Activated CD4-positive, alpha-beta T cell treated with anti-CD3 and anti-CD28 coated beads, Interleukin-2, amount 50 U/mL, for 24 hours (primary cell): ENCODE measurements around the gene CCDC33.

ENCODE experiments used
- DNase-seq, 2 donors: peaks; one replicate each; pipeline ENCODE4 v3.0.0-alpha.2; 2020; ENCODE audit warnings: low read depth in 1 of 2, low spot score in 1 of 2

CCDC33 gene

DNA sequence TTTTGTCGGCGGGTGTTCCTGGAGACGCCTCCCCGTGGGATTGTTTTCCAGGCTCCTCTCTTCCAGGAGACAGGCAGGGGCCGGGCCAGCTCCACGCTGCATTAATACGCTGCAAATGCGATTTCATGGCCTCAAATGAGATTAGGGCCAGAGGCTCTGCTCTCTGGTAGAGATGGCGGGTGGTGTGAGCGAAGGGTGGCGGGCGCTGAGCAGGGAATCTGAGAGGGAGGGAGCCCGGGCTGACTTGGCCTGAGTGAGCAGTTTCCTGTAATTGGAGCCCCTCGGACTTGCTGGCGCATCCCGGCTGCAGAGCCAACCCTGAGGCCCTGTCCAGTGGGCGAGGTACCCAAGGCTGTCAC, 7.4 kb upstream of the CCDC33 start:
- no peak for DNase-seq

DNA sequence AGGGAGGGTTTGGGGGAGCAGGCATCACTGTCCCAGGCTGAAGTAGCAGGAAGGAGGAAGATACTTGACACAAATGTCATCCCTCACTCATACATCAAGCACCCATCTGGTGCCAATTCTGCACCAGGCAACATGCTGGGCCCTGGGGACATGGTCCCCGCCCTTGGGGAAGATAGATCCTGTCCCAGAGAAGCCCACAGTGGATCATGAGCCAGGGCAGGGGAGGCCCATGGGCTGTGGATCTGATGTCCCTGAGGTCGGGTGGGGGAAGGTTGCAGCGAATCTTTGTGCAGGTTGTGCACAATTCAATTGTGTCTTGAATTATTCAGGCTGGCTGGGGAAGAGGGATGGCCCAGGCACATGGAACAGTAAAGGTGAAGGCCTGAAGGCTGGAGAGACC, 6.4 kb upstream of the CCDC33 start:
- DNase-seq, result no peak

DNA sequence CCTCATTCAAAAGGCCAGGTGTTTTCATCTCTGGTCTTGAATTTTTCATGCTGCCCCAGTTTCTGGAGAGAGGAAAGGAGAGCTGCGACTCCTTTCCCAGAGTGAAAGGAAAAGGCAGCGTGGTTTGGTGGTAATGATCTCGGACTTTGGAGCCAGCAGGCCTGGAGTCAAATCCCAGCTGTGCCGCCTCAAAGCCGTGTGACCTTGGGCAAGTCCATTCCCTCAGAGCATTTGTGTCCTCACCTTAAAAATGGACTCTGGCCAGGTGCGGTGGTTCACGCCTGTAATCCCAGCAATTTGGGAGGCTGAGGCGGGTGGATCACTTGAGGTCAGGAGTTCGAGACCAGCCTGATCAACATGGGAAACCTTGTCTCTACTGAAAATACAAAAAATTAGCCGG, 4.7 kb upstream of the CCDC33 start:
- DNase-seq, result no peak

DNA sequence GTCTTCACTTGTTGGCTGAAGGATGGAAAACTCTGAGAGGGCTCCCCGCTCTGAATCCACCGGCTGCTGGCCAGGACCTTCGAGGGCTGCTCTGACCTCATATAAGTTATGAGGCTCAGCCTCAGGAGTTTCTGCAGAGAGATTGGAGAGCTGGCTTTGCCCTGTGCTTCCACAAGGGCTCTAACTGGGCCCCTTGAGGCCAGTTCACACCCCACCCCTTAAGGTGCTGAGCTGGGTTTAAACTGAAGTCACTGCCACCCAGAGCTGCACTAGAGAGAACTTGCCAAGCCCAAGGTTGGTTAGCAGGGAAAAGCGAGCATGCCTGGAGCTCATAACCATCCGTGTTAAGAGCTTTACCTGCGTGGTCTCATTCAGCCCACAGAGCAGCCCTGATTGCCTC, 2.8 kb upstream of the CCDC33 start:
- DNase-seq, result no peak

DNA sequence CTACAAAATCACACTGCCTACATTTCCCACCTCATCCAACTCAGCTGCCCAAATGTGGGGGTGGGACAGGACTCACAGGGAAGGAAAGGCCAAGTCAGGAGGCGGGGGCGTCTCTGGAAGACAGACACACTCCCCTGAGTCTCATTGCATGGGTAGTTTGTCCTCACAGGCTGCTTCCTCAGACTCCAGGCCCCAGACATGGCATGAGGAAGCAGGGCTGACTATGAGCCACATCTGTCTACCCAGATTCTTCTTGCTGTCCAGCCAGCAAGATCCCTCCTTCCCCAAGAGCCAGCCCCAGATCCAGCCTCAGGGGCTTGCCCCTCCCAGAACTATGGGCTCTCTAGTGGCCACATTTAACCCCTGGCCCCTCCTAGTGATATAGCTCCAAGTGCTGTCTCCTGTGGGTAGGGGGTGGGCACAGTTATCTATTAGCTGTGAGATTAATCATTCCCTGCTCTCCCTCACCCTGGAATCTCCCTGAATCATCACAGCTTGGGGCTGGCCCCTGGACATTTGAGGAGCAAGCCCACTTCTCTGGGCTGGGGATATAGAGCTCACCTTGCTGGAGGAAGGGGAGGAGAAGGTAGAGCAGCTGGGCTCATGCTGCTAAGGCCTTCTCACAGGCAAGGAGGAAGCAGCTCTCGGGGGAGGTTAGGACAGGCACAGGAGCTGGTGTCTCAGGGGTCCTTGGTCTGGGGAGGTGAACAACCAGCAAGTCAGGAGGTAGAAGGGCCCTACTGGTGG, 2.1 kb upstream of the CCDC33 start:
- DNase-seq, result no peak

DNA sequence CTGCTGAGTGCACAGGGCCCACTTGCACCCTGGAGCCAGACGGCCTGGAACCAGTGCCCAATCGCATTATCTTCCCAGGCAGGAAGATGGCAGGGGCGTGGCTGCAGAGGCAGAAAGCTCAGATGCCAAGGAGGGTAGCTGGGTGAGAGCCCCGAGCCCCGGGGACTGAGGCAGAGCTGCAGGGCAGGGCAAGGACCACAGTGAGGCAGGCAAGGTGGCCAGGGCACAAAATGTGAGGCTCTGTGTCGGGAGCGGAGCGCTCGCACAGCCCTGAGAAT, 1.6 kb upstream of the CCDC33 start:
- no peak for DNase-seq

DNA sequence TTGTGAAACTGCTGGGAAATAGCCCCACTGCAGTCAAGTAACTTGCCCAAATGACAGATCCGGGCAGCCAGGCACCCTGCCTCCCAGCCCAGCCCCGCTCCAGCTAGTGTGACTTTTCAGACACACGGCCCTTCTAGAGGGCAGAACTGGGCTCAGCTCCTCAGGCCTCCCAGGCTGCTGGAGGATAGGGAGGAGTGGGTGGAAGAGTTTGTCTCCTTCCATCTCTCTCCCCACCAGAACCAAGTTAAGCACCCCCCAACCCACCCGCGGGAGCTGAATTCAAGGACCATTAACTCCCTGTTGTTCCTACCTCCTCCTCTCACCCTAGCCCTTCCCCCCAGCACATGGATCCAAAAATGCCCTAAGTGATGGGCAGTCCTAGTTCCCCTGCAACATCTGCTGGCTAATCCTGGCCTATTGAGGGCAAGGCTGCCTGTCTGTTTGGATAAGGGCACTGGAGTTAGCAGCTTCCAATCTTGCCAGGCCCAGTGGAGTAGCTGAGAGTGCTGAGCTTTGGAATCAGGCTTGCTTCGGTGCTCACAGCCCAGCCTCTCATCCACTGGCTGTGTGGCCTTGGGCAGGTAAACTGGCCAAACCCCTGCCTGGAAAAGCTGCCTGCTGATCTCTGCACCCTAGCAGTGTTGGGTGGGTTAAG, 3.1 kb downstream of the CCDC33 start:
- DNase-seq, result no peak

DNA sequence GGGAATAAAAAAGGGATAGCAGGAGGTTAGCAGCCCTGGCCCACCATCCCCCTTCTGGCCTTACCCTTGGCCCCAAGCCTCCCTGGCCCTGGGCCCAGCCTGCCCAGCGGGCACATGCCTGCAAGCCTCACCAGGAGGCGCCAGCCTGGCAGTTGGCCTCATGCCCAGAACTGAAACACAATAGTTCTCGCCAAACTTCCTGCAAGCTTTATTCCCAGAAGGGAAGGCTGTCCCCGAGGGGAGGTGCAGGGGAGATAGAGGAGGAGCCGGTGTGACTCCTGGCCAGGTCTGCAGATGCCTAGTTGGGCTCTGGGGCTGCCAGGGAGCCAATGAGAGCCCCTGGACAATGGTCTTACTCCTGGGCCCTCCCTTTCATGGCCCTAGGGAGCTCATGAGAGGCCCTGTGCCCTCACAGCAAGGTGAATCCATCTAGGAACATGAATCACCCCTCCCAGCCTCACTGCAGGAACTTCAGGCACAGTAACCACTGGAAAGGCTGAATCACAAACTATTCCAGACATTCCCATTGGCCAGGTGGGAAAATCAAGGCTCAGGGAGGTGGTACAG, 4.0 kb downstream of the CCDC33 start:
- DNase-seq, result no peak

DNA sequence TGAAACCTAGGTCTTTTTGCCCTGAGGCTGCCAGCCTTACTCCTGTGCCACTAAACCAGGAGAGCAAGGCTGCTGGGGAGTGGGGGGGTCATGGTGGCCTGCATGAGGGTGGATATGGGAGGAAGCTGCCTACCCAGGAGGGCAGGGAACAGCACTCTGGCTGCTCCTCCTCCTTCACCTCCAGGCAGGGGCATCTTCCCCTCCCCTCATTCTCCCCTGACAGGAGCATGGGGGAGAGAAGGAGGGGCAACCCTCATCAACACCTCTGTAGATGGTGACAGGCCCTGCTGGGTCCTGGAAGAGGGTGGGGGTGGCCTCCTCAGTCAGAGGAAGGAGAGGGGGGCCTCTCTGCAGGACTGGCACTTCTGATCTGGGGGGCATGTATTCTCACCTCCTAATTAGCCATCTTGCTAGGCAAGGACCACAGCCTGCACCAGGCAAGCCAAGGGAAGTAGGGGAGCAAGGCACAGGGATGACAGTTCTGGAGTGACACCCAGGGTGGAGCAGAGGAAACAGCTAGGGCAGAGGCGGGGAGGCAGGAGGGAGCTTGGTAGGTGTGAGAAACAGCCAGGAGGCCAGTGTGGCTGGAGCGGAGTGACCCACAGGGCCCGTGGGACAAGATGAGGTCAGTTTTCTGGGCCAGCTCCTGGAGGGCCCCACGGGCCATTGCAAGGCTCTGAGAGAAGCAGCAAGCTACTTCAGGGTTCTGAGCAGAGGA, 4.9 kb downstream of the CCDC33 start:
- no peak for DNase-seq

DNA sequence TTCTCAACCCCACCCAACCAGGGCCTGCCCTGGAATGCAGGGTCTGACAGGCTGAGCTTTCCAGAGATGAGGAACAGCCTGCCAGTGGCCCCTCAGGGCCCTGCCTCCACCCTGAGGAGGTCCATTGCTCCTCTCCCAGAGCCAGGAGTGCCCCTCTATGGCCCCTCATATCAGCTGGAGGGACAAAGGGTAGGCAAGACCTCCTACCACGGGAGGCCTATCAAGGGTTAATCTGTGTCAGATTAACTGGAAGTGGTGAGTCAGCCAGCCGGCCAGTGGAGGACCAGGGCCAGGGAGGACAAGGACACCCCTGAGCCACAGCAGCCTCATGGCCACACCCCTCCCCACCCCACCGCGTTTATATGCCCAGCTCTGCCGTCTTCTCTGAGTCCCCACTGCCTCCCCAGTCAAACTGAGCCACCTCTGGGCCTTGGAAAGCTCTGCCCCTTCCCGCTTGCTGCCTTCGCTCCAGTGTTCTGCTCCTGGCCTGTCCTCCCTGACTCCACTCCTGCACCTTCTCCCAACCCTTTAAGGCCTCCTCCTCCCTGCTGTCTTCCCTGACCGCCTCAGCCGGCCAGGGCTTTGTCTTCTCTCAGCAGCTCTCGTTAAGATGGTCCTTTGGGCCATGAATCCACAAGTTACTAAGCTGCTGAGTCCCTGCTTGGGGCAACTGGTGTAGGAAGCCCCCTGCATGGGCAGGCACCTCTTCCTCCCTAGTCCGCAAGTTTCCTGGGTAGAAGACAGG, 6.5 kb downstream of the CCDC33 start:
- no peak for DNase-seq

DNA sequence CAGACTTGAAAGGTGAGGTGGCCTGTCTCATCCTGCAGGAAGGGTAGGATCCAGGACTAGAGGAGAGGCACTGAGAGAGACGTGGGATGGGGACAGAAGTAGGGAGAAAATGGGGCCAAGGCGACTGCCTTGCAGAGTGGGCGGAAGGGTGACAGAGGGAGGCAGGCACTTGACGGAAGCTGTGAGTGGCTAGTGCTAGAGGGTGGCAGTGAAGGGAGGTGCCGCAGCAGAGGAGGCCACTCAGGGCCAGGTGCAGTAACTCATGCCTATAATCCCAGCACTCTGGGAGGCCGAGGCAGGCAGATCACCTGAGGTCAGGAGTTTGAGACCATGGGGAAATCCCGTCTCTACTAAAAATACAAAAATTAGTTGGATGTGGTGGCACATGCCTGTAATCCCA, 7.3 kb downstream of the CCDC33 start:
- DNase-seq, result no peak

DNA sequence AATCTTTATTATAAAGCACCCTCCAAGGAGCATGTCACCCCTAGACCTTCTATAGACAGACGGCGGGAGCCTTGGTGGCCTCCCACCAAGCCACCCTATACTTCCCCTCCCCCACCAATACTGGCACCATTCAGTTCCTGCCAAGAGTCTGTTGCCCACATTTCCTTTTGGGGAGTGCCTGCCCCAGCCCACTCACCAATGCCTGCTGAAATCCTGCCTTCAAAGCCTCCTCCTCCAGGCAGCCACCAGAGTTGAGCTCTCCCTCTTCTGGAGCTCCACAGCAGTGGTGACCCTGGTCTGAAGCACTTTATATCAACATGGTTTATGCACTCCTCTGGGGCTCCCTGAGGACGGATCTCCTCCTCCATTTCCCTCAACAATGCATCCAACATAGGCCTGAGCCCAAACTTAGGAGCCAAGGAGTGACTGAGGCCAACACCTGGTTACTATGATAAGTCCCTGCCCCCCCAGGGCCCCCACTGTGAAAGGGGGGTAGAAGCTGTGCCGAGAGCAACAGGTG, 8.8 kb downstream of the CCDC33 start:
- no peak for DNase-seq

DNA sequence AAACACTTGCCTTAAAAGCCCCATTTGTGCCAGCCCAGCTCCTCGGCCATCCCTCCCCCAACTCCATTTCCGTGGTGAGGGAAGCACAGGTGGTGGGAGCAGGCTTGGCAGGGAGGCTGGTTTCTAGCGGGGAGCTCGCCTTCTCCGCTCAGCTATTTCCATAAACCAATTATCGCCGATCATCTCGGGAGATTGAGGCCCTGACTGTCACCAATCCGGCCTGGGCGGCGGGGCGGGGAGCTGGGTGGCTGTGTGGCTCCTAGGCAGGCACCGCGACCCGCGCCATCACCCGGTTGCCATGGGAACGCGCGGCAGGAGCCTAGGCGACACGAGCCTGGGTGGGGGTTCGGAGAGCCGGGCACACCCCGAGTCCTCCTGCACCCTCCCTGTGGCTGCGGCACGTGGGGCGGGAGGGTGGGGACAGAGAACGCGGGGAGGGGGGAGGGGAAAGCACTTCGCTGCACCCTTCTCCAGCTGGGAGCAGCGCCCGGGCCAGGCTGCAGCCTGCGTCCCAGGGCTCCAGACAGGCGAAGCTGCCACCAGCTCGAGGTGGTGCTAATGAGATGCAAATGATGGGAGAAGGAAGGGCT, 9.3 kb downstream of the CCDC33 start:
- no peak for DNase-seq

DNA sequence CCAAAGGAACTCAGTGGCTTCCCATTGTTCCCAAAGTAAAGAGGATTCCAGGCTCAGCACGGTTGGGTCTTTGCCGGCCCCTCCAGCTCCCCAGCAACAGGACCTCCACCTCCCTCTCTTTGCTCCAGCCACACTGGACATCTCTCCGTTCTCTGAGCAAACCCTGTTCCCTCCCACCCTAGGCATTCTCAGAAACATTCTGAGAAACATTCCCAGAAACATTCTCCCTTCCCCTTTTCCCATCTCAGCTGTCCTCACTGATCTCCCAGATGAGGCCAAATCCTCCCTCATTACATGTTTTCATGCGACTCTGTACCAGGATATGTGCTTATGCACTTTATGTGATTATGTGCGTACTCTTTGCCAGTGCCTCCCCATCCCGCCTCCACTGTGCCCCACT, 14.1 kb downstream of the CCDC33 start:
- DNase-seq, result no peak

DNA sequence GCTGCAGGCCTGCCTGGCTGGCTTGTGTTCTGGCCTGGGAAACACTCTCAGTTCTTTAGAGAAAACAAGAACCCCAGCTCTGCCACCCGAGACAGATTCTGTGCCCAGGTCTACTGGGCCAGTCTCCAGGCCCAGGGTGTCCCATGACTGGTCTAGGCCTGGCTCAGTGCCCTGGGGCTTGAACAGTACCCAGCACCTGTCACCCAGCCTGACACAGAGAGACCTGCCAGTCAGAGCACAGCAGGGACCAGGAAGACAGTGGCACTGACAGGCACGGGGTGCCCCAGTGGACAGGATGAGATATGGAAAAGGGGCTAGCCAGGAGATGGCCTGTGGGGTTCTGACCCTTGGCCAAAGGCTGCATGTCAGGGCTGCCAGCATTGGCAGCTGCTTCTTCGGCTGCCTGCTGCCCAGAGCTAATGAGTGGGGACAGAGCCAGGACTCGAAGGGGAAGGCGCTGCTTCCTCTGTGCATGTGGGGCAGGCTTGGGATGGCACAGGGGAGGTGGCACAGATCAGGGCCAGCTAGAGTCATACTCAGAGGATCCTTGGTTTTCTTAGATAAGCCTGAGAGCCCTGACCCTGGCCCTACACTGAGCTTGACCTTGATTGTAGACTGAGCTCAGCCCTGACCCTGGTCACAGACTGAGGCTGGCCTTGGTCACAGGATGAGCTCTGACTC, 15.1 kb downstream of the CCDC33 start:
- no peak for DNase-seq

DNA sequence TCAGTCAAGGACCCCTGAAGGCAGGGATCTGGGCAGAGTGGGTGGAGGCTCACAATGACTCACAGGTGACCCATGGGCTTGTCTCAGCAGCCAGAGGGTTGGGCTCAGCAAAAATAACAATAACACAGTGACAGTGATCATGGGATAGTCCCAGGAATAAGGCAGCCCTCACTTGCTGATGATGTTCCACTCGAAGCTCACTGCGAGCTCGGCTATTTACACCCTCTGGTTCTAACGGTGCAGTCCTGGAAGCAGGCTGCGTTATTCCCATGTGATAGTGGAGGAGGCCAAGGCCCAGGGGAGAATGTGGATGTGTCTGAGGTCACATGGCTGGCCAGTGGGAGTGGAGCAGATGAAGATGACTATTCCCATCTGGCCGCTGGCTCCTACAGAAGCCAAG, 16.2 kb downstream of the CCDC33 start:
- no peak for DNase-seq

DNA sequence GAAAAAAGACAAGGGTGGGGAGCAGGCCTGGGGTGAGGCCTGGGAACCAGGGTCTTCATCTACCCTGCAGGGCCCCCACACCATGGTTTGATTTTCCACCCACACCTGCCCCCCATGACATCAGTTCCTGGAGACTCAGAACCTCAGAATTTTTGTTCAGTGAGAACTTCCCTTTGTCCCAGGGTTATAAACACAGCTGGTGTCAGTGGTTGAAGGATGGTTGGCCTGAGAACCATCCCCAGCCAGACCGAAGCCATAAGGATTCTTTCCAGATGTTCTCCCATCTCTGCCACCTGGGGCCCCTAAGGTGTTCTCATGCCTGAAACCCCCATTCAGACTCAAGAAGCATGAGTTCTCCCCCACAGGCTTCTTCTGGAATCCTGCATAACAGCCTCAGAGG, 16.6 kb downstream of the CCDC33 start:
- no peak for DNase-seq

DNA sequence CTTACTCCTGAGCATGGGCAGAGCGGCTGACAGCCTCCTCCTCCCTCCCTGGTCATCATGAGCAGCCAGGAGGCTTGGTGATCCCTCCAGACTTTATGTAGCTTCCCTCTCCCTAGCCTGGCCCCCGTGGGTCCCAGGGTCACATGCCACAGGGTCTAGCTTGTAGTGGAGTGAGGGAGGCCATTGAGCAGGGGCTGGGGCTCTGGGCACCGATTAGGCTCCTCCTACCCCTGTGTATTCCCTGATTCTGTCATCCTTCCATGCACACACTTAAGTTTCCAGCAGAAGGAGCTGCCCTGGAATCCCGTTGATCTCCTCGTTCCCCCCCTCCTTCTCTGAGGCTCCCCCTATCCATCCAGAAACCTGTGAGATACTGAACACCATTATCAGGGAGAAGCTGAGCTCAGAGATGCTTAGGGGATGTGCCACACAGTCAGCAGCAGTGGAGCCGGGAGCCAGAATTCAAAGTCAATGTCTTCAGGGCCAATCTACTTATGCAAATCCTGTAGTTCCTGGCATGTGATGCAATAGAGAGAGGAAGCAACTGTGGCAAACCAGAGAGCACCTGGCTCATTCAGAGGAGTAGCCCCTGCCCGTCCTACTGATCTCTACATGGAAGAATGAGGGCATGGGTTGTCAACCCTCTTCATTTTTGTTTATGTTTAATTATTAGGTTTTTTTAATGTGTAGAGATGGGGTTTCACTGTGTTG, 17.2 kb downstream of the CCDC33 start:
- DNase-seq, result no peak

DNA sequence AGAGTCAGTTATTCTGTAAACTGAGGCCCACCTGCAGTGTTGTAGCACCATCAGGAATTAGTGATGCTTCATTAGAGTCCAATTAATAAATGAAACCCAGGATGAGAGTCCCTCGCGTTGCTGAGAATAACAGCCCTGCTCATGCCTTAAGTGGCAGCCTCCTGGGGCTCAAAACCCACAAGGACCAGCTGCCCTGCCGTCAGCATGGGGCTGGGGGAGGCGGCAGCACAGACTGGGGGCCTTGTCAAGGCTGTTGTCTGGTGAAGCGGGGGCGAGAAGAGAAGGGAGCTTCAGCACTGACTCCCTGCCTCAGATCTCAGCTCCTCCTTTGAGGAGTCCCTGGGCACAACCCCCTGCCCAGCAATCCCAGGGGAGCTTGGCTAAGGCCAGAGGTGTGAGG, 21.0 kb downstream of the CCDC33 start:
- no peak for DNase-seq

DNA sequence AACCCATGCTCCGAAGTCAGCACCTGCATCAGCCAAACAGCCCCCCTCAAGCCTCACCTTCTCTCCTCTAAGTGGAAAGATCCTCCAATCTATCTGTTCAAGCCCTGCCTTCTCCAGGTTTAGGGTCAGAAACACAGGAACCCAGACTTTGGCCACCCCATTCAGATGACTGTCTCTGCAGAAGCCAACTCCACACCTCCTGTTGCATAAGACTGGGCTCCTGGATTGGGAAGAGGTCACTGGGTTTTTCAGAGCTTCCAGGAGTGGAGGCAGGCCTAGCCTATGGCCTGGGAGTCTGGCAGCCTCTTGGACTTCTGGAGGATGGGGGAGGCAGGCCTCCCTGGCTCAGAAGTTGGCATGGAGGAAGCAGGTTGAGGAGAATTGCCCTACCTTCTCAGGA, 21.5 kb downstream of the CCDC33 start:
- no peak for DNase-seq
